ENCODE measurements around the gene BEST3. TPM values are rescaled to one million over a fixed set of nuclear protein-coding genes. Genes with fewer than 3 reads are reported as not detected.

BEST3 gene
- total RNA-seq, 4 donors from 2014 or later = not detected

GRCh38 chr12:69649529-69649928 is 49.6 kb downstream of the BEST3 start:
- DNase-seq (ENCODE audit: low spot score) (no peak), ATAC-seq (ENCODE audit: low FRiP score) (no peak)

DNA sequence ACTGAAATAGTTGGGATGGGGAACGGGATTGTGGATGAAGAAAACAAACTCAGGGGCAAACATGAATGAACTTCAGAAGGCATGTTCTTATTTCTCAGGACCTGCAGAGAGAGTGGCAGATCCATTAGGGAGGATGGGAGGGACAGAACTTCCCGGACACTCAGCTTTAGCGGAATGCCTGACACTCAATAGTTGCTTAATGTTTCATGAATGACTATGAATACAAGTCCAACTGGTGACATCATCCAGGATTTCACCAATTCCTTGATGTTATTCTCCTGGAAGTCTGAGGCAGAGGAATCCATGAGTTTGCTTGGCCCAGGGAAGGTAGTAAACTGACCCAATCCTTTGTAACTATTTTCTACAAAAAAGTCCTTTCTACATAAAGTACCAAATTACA is 50.6 kb downstream of the BEST3 start:
- TF ChIP-seq, protein P1, sequence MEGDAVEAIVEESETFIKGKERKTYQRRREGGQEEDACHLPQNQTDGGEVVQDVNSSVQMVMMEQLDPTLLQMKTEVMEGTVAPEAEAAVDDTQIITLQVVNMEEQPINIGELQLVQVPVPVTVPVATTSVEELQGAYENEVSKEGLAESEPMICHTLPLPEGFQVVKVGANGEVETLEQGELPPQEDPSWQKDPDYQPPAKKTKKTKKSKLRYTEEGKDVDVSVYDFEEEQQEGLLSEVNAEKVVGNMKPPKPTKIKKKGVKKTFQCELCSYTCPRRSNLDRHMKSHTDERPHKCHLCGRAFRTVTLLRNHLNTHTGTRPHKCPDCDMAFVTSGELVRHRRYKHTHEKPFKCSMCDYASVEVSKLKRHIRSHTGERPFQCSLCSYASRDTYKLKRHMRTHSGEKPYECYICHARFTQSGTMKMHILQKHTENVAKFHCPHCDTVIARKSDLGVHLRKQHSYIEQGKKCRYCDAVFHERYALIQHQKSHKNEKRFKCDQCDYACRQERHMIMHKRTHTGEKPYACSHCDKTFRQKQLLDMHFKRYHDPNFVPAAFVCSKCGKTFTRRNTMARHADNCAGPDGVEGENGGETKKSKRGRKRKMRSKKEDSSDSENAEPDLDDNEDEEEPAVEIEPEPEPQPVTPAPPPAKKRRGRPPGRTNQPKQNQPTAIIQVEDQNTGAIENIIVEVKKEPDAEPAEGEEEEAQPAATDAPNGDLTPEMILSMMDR (IDR thresholded peaks at IDR 0.05) = no peak
- ATAC-seq (ENCODE audit: low FRiP score) = peak; percentile 44

More at GRCh38 chr12:69649529-69649928, 49.6 kb downstream of the BEST3 start:
- TF ChIP-seq, protein P1 (IDR thresholded peaks at IDR 0.05) = no peak

DNA sequence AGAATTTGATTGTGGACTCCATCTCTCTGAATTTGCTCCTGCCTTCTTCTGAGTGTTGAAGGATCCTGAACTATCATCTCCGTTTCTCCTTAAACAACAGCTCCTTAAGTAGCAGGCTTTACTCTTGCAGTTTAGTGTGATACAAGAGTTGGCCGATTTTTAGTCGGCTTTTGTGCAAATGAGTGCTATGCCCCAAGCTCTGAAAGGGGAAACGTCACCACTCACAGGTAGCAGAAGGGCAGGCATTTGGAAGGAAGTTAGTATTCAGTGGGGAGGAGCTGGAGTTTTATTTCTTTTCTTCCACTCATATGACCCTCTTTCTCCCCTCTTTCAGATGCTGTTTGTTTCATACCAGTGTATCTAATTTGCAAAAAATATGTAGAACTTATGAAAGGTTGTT is 51.9 kb downstream of the BEST3 start:
- ATAC-seq (ENCODE audit: low FRiP score) = no peak
- TF ChIP-seq, protein P1 (IDR thresholded peaks at IDR 0.05) = no peak
- DNase-seq (ENCODE audit: low spot score) = no peak

More for the DNA sequence above, 50.6 kb downstream of the BEST3 start:
- DNase-seq (ENCODE audit: low spot score) = no peak

- TF ChIP-seq, protein P1 (IDR thresholded peaks at IDR 0.05) = no peak
- DNase-seq (ENCODE audit: low spot score) (no peak), ATAC-seq (ENCODE audit: low FRiP score) (no peak)
Measured at GRCh38 chr12:69645031-69645430, 54.1 kb downstream of the BEST3 start.

DNA sequence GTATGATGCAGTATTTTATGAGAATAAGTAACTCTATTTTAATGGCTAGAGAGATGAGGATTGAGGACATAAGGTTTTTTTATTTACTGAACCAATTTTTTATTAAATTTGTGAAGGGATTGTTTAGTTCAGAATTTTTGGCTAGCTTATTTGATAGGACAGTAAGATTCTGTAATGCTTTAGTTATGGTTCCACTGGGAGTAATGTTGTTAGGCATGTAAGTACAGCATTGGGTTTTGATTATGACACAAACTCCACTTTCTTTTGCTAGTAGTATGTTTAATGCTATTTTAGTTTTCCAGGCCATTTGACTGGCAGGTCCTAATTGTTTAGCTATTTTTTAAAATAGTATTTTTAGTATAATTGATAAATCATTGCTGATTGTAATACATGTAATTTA is 54.6 kb downstream of the BEST3 start:
- ATAC-seq (ENCODE audit: low FRiP score) (no peak), DNase-seq (ENCODE audit: low spot score) (no peak)
- TF ChIP-seq, protein P1 (IDR thresholded peaks at IDR 0.05) = no peak

DNA sequence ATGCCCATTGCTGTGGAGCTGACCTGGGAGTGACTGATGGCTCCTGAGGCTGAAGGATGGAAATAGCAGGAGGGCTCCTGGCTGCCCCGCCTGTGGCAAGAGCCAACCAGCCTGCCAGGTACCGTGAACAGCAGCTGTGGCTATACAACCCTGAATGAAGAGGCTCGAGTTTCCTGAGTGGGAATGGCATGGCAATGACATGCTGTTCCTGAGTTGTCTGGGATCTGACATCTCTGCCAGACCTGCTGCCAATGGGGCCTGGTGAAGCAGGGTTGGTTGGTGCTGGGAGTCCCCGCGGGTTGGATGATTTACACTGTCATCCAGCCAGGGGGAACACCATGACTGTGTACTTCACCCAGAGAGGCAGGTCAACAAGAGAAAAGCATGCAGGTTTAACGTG is 56.6 kb downstream of the BEST3 start:
- no peak for DNase-seq (ENCODE audit: low spot score)
- no peak for ATAC-seq (ENCODE audit: low FRiP score)
- TF ChIP-seq, protein P1 (IDR thresholded peaks at IDR 0.05) = no peak

DNA sequence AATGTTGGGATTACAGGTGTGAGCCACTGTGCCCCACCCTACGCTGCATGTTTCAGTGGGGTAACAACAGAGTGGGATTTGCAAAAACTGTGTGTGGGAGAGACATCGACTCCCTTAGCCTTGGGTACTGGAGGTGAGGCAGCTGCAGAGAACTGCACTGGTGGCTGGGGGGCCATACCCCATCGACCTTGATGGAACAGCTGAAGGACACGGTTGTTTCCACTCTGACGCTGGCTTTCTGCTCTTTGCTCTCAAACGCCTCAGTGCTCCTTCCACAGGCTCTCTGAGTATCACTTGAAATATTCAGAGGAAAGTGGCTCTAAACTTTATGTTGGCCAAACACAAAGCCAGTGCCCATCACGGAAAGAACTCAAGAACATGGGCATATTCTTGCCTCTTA is 57.6 kb downstream of the BEST3 start:
- no peak for ATAC-seq (ENCODE audit: low FRiP score)
- TF ChIP-seq, protein P1 (IDR thresholded peaks at IDR 0.05) = no peak
- no peak for DNase-seq (ENCODE audit: low spot score)

Data from omental fat pad (tissue), 4 donors.